Measurements from ENCODE around the gene FOXO1. TPM values are rescaled to one million over a fixed set of nuclear protein-coding genes. Genes with fewer than 3 reads are reported as not detected.

Gene FOXO1
- total and polyA plus RNA-seq, 2 of the 13 experiments (the other 11 are each of a cell fraction or from before 2014, with no cell fraction given): 8.1 to 13.1 TPM

- TF ChIP-seq ZNF512B (CRISPR knock-in tag; IDR thresholded peaks at IDR 0.05; ENCODE audit: borderline replicate concordance): 0 out of 2 replicates have a peak, but pooled peaks have one; percentile 46
- no peak for TF ChIP-seq SRY (CRISPR knock-in tag; IDR thresholded peaks at IDR 0.05)
- no peak for TF ChIP-seq ATAD3A (CRISPR knock-in tag; IDR thresholded peaks at IDR 0.05)
- no peak for TF ChIP-seq SMAD9 (CRISPR knock-in tag; IDR thresholded peaks at IDR 0.05)
- TF ChIP-seq RARA (CRISPR knock-in tag; IDR thresholded peaks at IDR 0.05): peak; percentile 88
- TF ChIP-seq ZNF878 (CRISPR knock-in tag; IDR thresholded peaks at IDR 0.05): no peak
- TF ChIP-seq SRSF9 (IDR thresholded peaks at IDR 0.05; ENCODE audit: borderline replicate concordance, insufficient read depth, low read depth, low read length, poor library complexity, severe bottlenecking): no peak
- TF ChIP-seq ADNP (CRISPR knock-in tag; IDR thresholded peaks at IDR 0.05): no peak
- TF ChIP-seq JARID2 (CRISPR knock-in tag; IDR thresholded peaks at IDR 0.05; ENCODE audit: insufficient replicate concordance): no peak
- TF ChIP-seq ZNF704 (CRISPR knock-in tag; IDR thresholded peaks at IDR 0.05; ENCODE audit: borderline replicate concordance): no peak
- no peak for TF ChIP-seq FOXP1 (IDR thresholded peaks at IDR 0.05)
- peak; percentile 12; the same call in 1 of the 2 replicates for TF ChIP-seq FOXP1 (CRISPR knock-in tag; IDR thresholded peaks at IDR 0.05)
- no peak for TF ChIP-seq ZBTB21 (CRISPR knock-in tag; IDR thresholded peaks at IDR 0.05)
- TF ChIP-seq CHCHD3 (CRISPR knock-in tag; IDR thresholded peaks at IDR 0.05): no peak
- peak; percentile 16; the same call in 1 of the 2 replicates for TF ChIP-seq THRA (CRISPR knock-in tag; IDR thresholded peaks at IDR 0.05; ENCODE audit: borderline replicate concordance)
- no peak for TF ChIP-seq ZNF343 (CRISPR knock-in tag; IDR thresholded peaks at IDR 0.05)
- no peak for TF ChIP-seq ZBTB25 (CRISPR knock-in tag; IDR thresholded peaks at IDR 0.05)
- no peak for TF ChIP-seq ZSCAN20 (CRISPR knock-in tag; IDR thresholded peaks at IDR 0.05; ENCODE audit: borderline replicate concordance)
- TF ChIP-seq RXRA (CRISPR knock-in tag; IDR thresholded peaks at IDR 0.05): no peak
- no peak for TF ChIP-seq SETDB1 (CRISPR knock-in tag; IDR thresholded peaks at IDR 0.05; ENCODE audit: borderline replicate concordance)
- TF ChIP-seq ZNF597 (CRISPR knock-in tag; IDR thresholded peaks at IDR 0.05): no peak
- TF ChIP-seq NR3C1 (CRISPR knock-in tag; IDR thresholded peaks at IDR 0.05): no peak
- no peak for TF ChIP-seq ZNF263 (CRISPR knock-in tag; IDR thresholded peaks at IDR 0.05)
Observed at GRCh38 chr13:40568246-40569023, 98.0 kb downstream of the FOXO1 start (continued).
